ENCODE results near the gene TMEM132C. TPM values are rescaled to one million over a fixed set of nuclear protein-coding genes. Genes with fewer than 3 reads are reported as not detected.

Gene TMEM132C
- total RNA-seq, 2 donors from 2014 or later, result 0.26 to 0.33 TPM

- H3K4me1 ChIP-seq (ENCODE audit: control insufficient read depth, insufficient read depth, low read length), result no peaks in the 10 kb centered on the region
- peak; percentile 68 for DNase-seq
- no peaks in the 10 kb centered on the region for H3K9me3 ChIP-seq (ENCODE audit: control insufficient read depth, low read length)
- Mint-ChIP-seq H3K27ac (no peak overlapping the region), H3K36me3 (ENCODE audit: low read depth) (no peaks in the 10 kb centered on the region), H3K9me3 (peaks cover 2% of the 10 kb centered on the region), H3K4me1 (no peaks in the 10 kb centered on the region), H3K27me3 (ENCODE audit: insufficient read depth) (peaks cover 3% of the 10 kb centered on the region), H3K4me3 (no peak overlapping the region)
- no peak overlapping the region for H3K9ac ChIP-seq (ENCODE audit: extremely low read depth, low read length, poor library complexity, severe bottlenecking)
- H3K4me3 ChIP-seq (ENCODE audit: low read length), result no peak overlapping the region
- no peak for TF ChIP-seq CTCF (conservative IDR thresholded peaks at IDR 0.05)
- 85 to 86% methylated on average over 2 to 4 of the region's 4 CpGs for WGBS, 2 experiments (ENCODE audit: insufficient coverage in 1 of 2, insufficient read length in 1 of 2)
- no peak overlapping the region for H3K27ac ChIP-seq (ENCODE audit: low read depth, low read length)
- no peaks in the 10 kb centered on the region for H3K36me3 ChIP-seq (ENCODE audit: control insufficient read depth, insufficient read depth, low read length)
- H3K27me3 ChIP-seq (ENCODE audit: control insufficient read depth, insufficient read depth, low read length, poor library complexity, severe bottlenecking), result no peaks in the 10 kb centered on the region
Measured at GRCh38 chr12:128672893-128673292, 405.9 kb downstream of the TMEM132C start.

- no peaks in the 10 kb centered on the region for H3K36me3 ChIP-seq (ENCODE audit: control insufficient read depth, insufficient read depth, low read length)
- TF ChIP-seq CTCF (conservative IDR thresholded peaks at IDR 0.05), result no peak
- no peak overlapping the region for H3K4me3 ChIP-seq (ENCODE audit: low read length)
- H3K27me3 Mint-ChIP-seq (ENCODE audit: insufficient read depth), result no peaks in the 10 kb centered on the region
- H3K27ac Mint-ChIP-seq, result no peak overlapping the region
- no peaks in the 10 kb centered on the region for H3K27me3 ChIP-seq (ENCODE audit: control insufficient read depth, insufficient read depth, low read length, poor library complexity, severe bottlenecking)
- DNase-seq, result no peak
- no peak overlapping the region for H3K4me3 Mint-ChIP-seq
- no peaks in the 10 kb centered on the region for H3K4me1 ChIP-seq (ENCODE audit: control insufficient read depth, insufficient read depth, low read length)
- no peak overlapping the region for H3K27ac ChIP-seq (ENCODE audit: low read depth, low read length)
- H3K9me3 ChIP-seq (ENCODE audit: control insufficient read depth, low read length), result no peaks in the 10 kb centered on the region
- no peaks in the 10 kb centered on the region for H3K4me1 Mint-ChIP-seq
- no peak overlapping the region for H3K9ac ChIP-seq (ENCODE audit: extremely low read depth, low read length, poor library complexity, severe bottlenecking)
- no peaks in the 10 kb centered on the region for H3K36me3 Mint-ChIP-seq (ENCODE audit: low read depth)
- H3K9me3 Mint-ChIP-seq, result peaks cover 1% of the 10 kb centered on the region
Measured at GRCh38 chr12:128675576-128675975, 408.6 kb downstream of the TMEM132C start.

- no peaks in the 10 kb centered on the region for H3K4me1 Mint-ChIP-seq
- WGBS, 2 experiments (ENCODE audit: insufficient coverage in 1 of 2, insufficient read length in 1 of 2), result 80 to 87% methylated on average over 2 of the region's 2 CpGs
- no peaks in the 10 kb centered on the region for H3K36me3 Mint-ChIP-seq (ENCODE audit: low read depth)
- Histone ChIP-seq H3K9me3 (ENCODE audit: control insufficient read depth, low read length) (no peaks in the 10 kb centered on the region), H3K9ac (ENCODE audit: extremely low read depth, low read length, poor library complexity, severe bottlenecking) (no peak overlapping the region), H3K4me1 (ENCODE audit: control insufficient read depth, insufficient read depth, low read length) (no peaks in the 10 kb centered on the region), H3K27ac (ENCODE audit: low read depth, low read length) (no peak overlapping the region), H3K4me3 (ENCODE audit: low read length) (no peak overlapping the region), H3K36me3 (ENCODE audit: control insufficient read depth, insufficient read depth, low read length) (no peaks in the 10 kb centered on the region), H3K27me3 (ENCODE audit: control insufficient read depth, insufficient read depth, low read length, poor library complexity, severe bottlenecking) (no peaks in the 10 kb centered on the region)
- DNase-seq, result no peak
- no peak overlapping the region for H3K27ac Mint-ChIP-seq
- H3K9me3 Mint-ChIP-seq, result peaks cover 1% of the 10 kb centered on the region
- peaks cover 1% of the 10 kb centered on the region for H3K27me3 Mint-ChIP-seq (ENCODE audit: insufficient read depth)
- TF ChIP-seq CTCF (conservative IDR thresholded peaks at IDR 0.05), result no peak
- no peak overlapping the region for H3K4me3 Mint-ChIP-seq
Measured at GRCh38 chr12:128680555-128680954, 413.6 kb downstream of the TMEM132C start.
